Uterus (tissue), 2 donors: ENCODE measurements around the gene NXN.

ENCODE experiments used
- CTCF ChIP-seq, 4 experiments: fragments of 200-600 bp in 2 of 4; fragments of 450-650 bp in 2 of 4; sonication (generic) in 2 of 4; IDR thresholded peaks; one replicate each; pipeline ENCODE4 v1.5.1; 2016 to 2019; ENCODE audit warnings: antibody characterized with exemption in 4 of 4, mild to moderate bottlenecking in 2 of 4, moderate library complexity in 1 of 4
- POLR2A ChIP-seq, 2 donors: fragments of 450-650 bp; IDR thresholded peaks; one replicate each; pipeline ENCODE4 v1.6.1; 2016; ENCODE audit warnings: antibody characterized with exemption in 2 of 2, mild to moderate bottlenecking in 1 of 2, moderate library complexity in 1 of 2

DNA sequence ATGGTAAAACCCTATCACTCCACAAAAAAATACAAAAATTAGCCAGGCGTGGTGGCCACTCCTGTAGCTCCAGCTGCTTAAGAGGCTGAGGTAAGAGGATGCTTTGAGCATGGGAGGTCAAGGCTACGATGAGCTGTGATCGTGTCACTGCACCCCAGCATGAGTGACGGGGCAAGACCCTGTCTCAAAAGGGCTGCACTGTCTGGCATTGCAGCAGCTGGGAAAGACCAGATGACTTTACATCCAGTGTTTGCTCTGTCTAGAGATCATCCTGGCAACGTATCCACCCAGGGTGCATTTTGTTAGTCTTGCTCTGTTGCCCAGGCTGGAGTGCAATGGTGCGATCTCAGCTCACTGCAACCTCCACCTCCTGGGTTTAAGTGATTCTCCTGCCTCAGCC is 145.4 kb downstream of the NXN start:
- TF ChIP-seq CTCF (IDR thresholded peaks at IDR 0.05) (no peak), POLR2A (IDR thresholded peaks at IDR 0.05) (no peak)
